GM13976 (cell line): Measurements from ENCODE around the gene MYL4.

Experiments used
- DNase-seq: peaks from one replicate; pipeline ENCODE4 v3.0.0; 2012; ENCODE audit warnings: low spot score
- CTCF ChIP-seq: IDR thresholded peaks from 2 replicates; pipeline ENCODE4 v1.5.1; 2012; ENCODE audit warnings: borderline replicate concordance, mild to moderate bottlenecking; ENCODE audit not compliant: insufficient read depth; ENCODE audit errors: extremely low read depth, missing control alignments, control extremely low read depth
- in situ Hi-C: fragments of 300-500 bp; cut with MboI; formaldehyde crosslinking; loops from one replicate; pipeline ENCODE4 v1.12.0; 2022; ENCODE audit warnings: low sequenced_read_pairs, mixed read lengths, inconsistent platforms; ENCODE audit not compliant: unreplicated experiment

The MYL4 gene

GRCh38 chr17:47231334-47231733, 22.2 kb downstream of the MYL4 start:
- no peak for DNase-seq
- in situ Hi-C loops, result loop anchor here (5.0 to 10.0 kb wide), 2 partner anchors 81 to 383 kb away; no protein-coding TSS in a partner anchor
- TF ChIP-seq CTCF, result no peak

GRCh38 chr17:47231866-47232265, 22.7 kb downstream of the MYL4 start:
- no peak for TF ChIP-seq CTCF
- no peak for DNase-seq
- in situ Hi-C loops, result loop anchor here (5.0 to 10.0 kb wide), 2 partner anchors 80 to 383 kb away; no protein-coding TSS in a partner anchor

- DNase-seq, result no peak
- in situ Hi-C loops, result loop anchor here (5.0 to 10.0 kb wide), 2 partner anchors 80 to 382 kb away; no protein-coding TSS in a partner anchor
- TF ChIP-seq CTCF, result no peak
Observed at GRCh38 chr17:47232465-47232864, 23.3 kb downstream of the MYL4 start.

GRCh38 chr17:47235506-47235905, 26.4 kb downstream of the MYL4 start:
- TF ChIP-seq CTCF, result no peak
- no peak for DNase-seq
- in situ Hi-C loops, result loop anchor here (10.0 kb wide), 1 partner anchor 379 kb away; no protein-coding TSS in a partner anchor

GRCh38 chr17:47235923-47236322, 26.8 kb downstream of the MYL4 start:
- in situ Hi-C loops, result loop anchor here (10.0 kb wide), 1 partner anchor 379 kb away; no protein-coding TSS in a partner anchor
- no peak for TF ChIP-seq CTCF
- no peak for DNase-seq

- TF ChIP-seq CTCF, result no peak
- in situ Hi-C loops, result loop anchor here (10.0 kb wide), 1 partner anchor 377 kb away; no protein-coding TSS in a partner anchor
- DNase-seq, result no peak
Observed at GRCh38 chr17:47237841-47238240, 28.7 kb downstream of the MYL4 start.
